ENCODE results near the gene LRCH1. TPM values are rescaled to one million over a fixed set of nuclear protein-coding genes. Genes with fewer than 3 reads are reported as not detected.

LRCH1 gene
- total RNA-seq, 1 experiment from 2014 or later = 4.9 TPM

DNA sequence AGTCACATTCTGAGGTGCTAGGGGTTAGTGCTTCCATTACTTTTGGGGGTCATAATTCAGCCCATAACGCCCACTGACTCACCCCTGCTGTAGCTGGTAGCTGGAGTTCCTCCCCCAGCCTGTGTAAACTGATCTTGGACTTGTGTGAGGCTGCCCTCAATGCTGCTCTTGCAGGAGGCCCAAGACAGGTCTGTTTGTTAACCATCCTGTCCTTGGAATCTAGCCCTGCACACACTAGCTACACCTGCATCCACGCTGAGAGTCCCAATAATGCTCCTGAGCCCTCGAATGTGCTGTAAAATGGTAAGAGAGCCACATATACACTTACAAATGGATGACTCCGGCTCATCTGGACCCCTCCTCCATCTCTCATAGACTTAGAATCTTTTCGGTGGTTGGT is 9.6 kb downstream of the LRCH1 start:
- no peak for DNase-seq (ENCODE audit: low spot score)

DNA sequence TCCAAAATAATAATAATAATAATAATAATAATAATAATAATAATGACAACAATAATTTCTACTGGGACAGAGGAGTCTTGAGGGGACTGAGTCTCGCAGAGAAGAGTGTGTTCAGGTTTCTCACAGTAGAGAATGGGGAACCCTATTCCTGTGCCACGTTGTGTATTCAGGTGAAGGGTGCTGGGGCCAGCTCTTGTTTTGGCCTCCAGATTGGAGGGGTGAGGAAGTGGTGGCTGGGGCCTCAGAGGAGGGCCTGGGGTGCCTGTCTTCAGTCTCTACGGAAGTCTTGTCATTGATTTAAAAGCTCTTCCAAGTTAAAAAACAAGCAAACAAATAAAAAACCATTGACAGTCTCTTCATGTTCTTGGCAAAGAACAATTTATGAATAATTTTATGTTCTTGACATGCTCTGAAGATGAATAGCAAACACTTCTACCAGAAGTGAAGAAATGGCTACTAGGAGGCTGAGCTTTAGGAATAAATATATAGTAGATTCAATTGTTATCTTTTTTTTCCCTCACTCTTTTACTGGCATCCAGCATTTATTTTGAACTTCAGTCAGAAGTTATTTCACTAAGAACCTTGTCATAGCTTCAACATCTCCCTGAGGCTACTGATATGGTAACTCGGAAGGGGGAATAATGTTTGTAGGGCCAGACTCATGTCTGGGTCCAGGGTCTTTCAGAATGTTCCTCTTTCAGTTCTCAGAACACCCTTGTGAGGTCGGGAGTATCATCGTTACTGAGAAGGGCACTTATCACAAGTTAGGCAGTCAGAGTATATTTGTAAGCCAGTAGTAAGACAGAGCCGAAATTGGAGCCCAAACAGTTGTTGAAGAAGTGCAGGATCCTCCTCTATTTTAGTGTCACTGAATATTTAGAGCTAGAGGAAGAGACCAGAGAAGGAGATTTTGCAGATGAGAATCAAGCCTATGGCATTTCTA is 13.1 kb downstream of the LRCH1 start:
- DNase-seq (ENCODE audit: low spot score) = no peak

DNA sequence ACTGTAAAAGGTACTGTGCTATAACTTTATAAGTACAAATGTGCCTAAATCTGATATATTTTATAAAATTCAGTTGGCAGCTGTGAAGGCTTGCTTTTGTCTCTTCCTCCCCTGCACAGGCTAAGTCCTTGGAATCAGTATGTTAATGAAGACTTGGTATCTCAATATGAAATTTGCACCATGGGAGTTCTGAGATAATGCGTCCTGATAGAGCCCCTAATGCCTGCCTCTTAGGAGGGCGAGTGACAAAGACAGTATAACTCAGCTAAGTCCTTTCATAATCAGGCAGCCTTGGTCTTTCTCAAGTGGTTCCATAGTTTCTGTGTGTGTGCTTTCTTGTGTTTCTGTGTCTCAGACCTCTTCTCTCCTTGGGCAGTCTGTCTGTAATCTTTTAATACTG is 14.7 kb downstream of the LRCH1 start:
- DNase-seq (ENCODE audit: low spot score) = no peak

DNA sequence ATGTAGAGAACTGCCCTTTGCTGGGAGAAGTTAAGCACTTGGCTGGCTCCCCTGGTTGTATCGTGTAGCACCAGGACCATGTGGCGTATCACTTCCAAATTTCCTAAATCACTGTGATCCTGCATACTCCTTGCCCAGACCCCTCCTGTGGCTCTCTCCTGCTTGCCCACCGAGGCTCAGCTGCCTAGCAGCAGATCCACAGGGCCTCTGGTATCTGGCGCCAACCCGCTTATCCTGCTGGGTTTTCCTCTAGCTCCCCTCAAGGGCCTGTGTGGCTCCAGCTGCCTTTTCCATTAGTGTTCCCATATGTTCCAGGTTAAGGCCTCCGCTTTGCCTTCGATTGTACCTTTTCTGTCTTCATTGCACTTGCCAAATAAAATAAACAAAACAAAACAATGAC is 16.5 kb downstream of the LRCH1 start:
- DNase-seq (ENCODE audit: low spot score) = no peak

DNA sequence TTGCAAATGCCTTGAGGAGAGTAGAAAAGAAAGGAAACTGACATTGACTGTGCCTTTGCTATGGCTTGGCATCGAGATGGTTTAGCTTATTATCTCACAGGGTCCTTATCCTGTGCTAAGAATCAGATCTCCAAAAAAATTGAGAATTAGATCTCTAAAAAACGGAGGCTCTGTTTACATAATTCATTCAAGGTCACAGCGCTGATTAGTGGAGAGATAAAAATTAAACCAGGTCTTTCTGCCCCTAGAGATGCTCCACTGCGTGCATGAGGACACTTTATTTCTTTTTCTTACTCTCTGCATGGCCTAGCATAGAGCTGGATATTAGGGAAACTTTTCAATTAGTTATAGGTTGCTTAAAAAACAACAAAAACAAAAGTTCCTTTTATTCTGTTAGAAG is 17.3 kb downstream of the LRCH1 start:
- DNase-seq (ENCODE audit: low spot score) = no peak

DNA sequence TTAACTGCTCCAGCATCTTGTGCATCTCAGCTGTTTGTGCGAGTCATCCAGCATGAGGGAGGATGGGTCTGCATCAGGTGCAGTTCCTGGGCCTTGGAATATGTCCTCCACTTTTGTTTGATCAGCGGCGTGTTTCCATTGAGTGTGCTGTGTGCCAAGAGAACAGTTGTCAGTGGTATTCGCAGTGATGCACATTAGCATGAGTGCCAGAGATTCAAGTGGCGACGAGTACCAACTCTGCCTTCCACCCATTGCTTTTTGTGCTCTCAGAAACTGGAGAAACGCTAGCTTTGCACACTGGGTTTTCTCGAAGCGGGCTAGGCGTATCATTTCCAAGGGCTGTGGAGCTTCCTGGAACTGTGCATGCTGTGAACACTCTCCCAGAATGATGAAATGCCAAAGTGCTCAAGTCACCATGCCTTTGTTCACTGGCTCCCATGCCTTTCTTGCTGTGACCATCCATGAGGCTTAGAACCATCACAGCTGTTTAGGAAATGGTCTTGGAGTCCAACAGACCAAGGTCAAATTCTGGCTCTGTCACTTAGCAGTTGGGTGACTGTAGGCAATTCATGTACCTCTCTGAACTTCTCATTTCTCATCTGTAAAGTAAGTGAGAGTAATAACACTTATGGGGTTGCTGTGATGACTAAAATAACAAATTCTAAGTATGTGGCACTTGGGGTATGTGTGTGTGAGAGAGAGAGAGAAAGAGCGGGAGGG is 18.4 kb downstream of the LRCH1 start:
- DNase-seq (ENCODE audit: low spot score) = no peak

DNA sequence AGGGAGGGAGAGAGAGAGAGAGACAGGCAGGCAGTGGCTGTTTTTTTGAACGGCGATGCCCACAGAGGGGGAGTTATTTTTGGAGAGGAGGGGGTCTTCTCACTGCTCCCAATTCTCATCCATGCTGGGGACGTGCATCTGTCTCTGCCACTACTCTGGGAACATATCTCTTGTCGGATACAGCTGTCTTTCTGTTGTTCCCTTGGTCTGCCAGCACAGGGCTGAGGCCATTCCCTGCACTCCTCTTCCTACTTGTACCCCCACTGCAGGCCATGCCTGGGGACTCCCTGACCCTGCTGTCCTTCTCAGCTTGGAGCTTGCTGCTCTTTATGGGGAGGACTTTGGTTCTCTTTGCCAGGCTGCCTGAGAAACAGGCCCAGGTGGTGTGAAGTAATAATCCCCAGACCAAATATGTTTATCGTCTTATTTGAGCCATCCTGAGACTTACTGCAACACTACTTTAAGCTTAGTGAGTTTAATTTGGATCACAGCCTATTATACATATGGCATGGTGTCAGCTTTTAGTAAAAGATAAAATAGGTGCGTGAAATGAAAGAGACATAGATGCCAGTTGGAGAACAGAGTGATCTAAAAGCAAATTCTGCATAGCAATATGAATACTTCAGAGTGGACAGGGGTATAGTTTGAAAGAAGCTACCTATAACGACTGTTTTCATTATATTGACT is 19.1 kb downstream of the LRCH1 start:
- DNase-seq (ENCODE audit: low spot score) = no peak

DNA sequence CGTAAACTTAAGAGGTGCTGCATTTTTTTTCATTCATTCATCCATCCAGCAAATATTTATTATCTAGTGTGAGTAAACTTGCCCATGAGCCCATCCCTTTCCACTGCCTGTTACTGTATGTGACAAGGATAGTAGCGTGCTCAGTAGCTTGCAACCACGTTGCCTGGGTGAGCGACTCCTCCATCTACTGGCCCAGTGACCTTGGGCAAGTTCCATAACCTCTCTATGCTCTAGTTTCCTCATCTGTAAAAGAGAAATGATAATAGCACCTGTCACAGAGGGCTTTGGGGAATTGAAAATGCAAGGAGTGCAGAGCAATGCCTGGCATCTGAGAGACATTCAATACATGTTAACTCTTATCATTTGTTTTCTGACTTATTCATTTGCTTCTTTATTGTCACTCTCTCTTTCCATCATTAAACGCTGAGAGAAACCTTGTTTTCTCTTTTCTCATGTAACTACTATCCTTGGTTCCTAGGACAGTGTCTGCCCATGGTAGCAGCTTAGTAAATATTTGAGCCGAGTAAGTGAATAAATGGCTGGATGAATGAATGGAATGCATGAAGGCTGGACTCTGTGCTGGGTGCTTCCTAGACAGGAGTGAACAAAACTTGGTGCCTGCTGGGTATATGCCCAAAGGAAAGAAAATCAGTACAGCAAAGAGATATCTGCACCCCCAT is 19.9 kb downstream of the LRCH1 start:
- no peak for DNase-seq (ENCODE audit: low spot score)

DNA sequence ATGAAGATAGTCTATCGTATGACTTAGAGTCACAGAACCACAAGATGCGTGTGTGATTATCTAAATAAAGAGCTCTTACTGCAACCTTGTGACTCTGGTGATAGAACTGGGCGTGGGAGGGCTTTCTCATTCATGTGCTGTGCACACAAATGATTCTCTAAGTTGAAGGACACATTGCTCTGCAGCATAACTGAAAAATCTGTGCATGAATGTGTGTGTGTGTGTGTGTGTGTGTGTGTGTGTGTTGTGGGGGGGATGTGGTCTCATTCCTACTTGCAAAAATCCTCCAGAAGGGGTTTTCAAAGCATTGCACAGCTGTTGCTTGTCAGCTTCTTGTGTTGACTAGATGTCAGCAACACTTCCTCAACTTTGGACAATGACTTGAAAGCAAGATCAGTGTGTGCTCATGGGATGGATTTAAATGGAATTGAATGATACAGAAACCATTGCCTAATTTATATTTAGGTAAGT is 22.4 kb downstream of the LRCH1 start:
- no peak for DNase-seq (ENCODE audit: low spot score)

DNA sequence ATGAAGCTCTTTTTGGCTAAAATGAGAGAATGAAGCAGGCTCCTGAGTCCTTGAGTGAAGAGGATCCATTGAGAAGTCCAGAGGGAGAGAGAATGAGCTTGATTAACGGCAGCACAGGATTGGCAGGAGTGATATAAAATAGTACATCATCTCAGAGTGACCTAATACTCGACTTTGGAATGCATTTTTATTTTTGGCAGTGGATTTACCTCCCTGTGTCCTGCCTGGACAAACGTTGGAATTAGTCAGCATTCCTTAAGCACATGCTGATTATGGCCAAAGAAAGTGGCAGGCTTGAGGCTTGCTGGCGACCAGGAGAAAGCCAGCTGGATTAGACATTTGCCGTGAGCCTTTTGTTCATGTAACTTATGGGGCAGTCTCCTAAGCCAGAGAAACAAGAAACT is 22.9 kb downstream of the LRCH1 start:
- peak; percentile 70 for DNase-seq (ENCODE audit: low spot score)

DNA sequence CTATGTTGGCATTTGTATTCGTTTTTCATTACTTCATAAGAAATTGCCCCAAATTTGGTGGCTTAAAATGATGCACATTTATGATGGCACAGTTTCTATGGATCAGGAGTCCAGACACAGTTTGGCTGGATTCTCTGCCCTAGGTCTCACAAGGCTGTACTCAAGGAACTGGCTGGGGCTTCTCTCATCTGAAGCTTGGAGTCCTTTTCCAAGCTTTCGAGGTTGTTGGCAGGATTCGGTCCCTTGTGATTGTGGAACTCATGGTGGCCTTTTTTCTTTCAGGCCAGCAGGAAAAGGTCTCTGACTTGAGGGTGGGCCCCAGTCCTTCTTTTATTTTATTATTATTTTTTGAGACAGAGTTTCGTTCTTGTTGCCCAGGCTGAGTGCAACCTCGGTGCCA is 23.8 kb downstream of the LRCH1 start:
- DNase-seq (ENCODE audit: low spot score) = no peak

DNA sequence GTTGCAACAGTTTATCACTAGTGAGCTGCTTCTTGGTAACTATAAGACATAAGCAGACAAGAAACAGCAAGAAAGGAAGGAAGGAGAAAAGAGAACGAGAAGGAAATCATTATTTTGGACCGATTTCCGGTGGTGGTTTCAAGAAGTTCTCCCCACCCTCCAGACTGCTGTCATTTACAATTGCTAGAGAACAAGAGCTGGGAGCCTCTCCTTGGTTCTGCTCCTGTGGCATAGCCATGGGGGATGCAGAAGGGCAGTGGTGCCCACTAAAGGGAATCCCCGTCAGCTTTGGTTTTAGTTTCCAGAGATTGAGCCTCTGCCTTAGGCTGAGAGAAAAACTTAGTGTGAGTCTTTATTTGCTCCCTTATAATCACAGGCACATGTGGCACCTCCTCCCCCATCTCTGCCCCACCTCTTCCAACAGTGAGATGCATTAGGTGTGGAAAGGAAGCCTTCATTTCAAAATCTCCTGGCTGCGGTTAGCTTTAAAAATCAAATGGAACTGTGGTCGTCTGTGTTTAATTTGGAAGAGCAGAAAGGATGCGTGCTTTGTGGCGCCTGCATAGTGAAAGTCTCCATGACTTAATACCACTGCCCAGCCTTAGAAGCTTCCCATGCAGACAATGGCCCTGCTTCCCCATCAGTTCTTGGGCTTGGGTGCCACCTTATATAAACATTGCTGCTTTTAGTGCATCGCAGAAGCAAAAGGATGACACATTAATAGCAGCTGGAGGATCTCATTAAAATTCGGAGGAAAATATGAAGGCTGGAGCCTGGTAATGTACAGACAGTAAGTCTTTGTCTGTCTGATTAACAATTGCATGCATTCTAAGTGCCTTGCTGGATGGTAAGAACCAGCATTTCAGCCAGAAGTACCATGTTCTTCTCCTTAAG is 25.0 kb downstream of the LRCH1 start:
- DNase-seq (ENCODE audit: low spot score) = no peak

DNA sequence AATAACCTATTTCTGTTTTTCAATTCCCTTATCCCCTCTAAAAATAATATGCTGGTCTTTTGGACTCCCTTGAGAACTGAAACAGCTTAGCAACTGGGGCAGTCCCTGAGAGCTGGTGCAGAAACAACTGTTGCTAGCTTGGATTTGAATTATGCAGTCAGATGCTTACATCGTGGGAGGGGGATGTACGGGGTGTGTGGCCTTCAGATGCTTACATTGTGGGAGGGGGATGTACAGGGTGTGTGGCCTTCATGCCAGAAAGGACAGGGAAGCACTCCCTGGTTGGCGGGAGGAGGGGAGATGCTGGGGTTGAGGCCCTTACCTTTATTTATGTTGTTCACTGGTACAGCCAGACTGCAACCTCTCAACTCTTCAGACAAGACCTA is 25.6 kb downstream of the LRCH1 start:
- DNase-seq (ENCODE audit: low spot score) = no peak

DNA sequence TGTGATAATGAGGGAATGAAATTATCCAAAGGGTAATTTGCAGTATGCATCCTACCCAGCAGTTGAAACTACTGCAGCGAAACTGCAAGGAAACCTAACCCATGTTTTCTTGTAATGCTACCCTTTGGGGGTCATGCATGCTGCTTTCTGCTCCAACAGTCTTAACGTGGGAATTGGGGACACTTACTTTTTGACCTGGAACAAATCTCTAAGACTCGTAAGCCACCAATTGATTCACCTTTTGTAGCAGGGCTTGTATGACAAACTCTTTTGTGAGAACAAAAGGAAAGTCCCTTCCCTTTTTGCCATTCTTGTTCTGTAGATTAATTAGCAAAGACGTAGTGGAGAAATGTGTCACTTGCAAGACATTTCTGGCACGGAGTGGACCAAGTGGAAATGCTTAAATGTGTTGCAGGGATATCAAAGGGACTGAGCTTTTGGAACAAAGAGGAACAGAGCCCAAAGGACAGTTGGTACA is 27.4 kb downstream of the LRCH1 start:
- no peak for DNase-seq (ENCODE audit: low spot score)

DNA sequence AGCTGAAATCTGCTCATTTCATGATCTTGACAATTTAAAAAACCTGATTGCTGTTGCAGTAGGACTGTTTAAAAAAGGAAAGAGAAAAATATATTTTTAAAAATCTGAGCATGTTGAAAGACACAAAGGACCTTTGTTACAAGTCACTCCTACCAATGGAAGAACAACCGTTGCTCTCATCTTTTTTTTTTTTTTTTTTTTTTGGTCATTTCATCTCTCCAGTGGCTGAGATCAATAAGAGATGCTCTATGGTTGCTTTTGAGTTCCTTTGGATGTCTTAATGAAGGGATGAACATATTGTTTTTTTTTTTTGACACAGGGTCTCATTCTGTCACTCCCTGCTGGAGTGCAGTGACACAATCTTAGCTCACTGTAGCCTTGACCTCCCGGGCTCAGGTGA is 29.2 kb downstream of the LRCH1 start:
- DNase-seq (ENCODE audit: low spot score) = no peak

DNA sequence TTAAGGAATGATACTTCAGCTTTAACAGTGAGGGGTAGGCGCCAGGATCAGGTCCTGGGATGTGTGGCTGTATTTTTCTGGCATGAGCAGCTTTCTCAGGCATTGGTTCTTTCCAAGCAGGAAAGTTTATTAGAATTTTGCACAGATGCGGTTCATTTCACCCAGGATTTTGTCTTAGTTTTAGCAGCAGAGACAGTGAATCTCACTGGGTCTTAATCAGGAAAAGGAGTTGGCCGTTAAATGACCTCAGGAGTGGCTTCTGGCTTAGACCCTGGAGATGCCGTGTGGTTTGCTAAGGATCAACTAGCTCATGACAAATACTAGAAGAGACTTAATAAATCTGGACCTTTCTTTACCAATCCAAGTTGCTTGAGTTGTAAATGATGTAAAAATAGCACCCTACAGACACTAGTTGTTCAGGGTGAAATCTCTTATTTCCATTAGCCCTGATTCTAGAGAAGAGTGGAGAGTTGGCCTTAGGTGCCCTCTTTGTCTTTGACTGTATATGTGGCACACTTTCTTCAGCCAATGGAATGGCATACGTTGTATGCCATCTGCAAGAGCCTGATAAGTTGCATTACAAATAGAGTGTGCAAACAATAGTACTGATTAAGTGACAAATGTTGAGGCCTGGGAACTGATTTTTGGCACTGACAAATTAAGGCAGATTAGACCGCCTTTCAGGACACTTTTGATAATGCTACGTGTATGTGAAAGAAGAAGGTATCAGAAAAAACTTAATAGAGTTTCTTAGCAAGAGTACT is 34.0 kb downstream of the LRCH1 start:
- no peak for DNase-seq (ENCODE audit: low spot score)

DNA sequence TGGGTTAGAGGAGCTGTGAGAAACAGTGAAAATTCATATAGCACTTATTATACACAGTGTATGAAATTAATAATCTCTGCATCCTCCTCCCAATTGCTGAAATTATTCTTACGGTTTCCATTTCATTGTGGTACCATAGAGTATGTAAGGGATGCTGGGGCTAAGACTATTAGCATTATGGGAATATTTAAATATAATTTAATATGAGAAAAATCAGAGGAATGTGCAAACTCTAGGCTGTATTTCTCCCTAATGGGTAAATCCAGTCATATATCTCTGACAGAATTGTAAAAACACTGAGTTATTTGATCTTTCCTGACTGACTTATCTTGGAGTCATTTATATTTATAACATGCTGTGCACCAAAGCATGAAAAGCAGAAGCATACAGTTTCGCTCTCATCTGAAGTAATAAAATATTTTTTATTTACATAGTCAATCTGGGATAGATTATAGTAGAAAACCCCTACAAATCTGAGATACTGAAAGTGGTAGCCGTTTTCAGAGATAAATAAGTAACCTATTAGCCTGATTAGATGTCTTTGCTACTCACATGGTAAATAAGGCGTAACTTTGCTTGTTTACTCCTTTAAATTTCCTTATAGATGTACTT is 34.9 kb downstream of the LRCH1 start:
- no peak for DNase-seq (ENCODE audit: low spot score)

DNA sequence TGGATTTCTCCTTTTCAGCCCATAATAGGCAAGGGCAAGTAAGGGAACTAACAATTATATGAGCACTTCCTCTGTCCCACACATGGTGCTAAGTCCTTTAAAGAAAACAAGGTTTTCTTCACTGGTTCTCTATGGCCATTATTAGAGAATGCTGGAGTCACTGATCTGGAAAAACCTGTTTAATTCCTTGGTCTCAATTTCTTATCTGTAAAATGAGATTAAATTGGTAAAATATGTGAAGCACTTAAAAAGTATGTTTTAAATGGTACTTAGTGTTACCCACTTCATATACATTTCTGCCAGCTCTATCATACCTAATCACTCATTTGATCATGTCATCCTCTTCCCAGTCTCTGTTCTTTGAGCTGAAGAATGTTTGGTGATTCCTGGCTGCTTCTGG is 39.4 kb downstream of the LRCH1 start:
- DNase-seq (ENCODE audit: low spot score) = no peak

DNA sequence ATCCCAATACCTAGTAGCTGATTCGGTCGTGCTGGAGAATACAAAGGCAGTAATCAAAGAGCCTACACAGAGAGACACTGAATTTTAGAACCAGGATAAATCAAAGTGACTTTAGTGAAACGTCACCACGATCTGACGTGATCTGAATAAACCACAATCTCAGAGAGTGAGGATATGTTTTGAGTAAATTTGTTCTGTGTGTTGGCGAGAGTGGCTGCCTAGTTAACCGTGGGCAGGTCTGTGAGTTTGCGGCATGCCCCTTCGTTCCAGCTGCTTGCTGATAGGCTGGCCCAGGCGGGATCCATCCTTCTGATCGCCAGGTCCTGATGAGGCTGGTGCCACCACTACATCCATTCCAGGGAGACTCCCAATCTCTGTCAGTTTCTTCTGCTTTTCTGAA is 40.4 kb downstream of the LRCH1 start:
- no peak for DNase-seq (ENCODE audit: low spot score)
